Endometrial microvascular endothelial cells (primary cell): Measurements from ENCODE around the gene OGA. TPM values are rescaled to one million over a fixed set of nuclear protein-coding genes. Genes with fewer than 3 reads are reported as not detected.

Source experiments
- in situ Hi-C: cut with HindIII; loops from 2 replicates; pipeline ENCODE4 v1.10.0; 2017; ENCODE audit warnings: low sequenced_read_pairs, low pct_unique_long_range_greater_than_20kb; ENCODE audit errors: inconsistent ontology term
- total RNA-seq: library from RNA; depleted of rRNA; stranded (reverse); fragments of >200 nt; gene quantifications from one replicate; pipeline ENCODE4 v1.2.3, GENCODE V29; 2015; ENCODE audit errors: inconsistent ontology term

OGA gene
- total RNA-seq, 1 donor from 2014 or later = 51.8 TPM

GRCh38 chr10:101767966-101768790, 50.1 kb downstream of the OGA start:
- in situ Hi-C loops = no loop called here

- in situ Hi-C loops = no loop called here
Observed at GRCh38 chr10:101767600-101767945, 50.7 kb downstream of the OGA start.

- in situ Hi-C loops = no loop called here
Observed at GRCh38 chr10:101766753-101767599, 51.3 kb downstream of the OGA start.

- in situ Hi-C loops = no loop called here
Observed at GRCh38 chr10:101766306-101766705, 51.9 kb downstream of the OGA start.

GRCh38 chr10:101763141-101763846, 55.0 kb downstream of the OGA start:
- in situ Hi-C loops = no loop called here

GRCh38 chr10:101762736-101763135, 55.5 kb downstream of the OGA start:
- in situ Hi-C loops = no loop called here

GRCh38 chr10:101761226-101761625, 57.0 kb downstream of the OGA start:
- in situ Hi-C loops = no loop called here

GRCh38 chr10:101760510-101760909, 57.7 kb downstream of the OGA start:
- in situ Hi-C loops = no loop called here

GRCh38 chr10:101759309-101760247, 58.7 kb downstream of the OGA start:
- in situ Hi-C loops = no loop called here

- in situ Hi-C loops = no loop called here
Observed at GRCh38 chr10:101758858-101759257, 59.4 kb downstream of the OGA start.

GRCh38 chr10:101752241-101752640, 66.0 kb downstream of the OGA start:
- in situ Hi-C loops = no loop called here

- in situ Hi-C loops = no loop called here
Observed at GRCh38 chr10:101749047-101750016, 68.9 kb downstream of the OGA start.

- in situ Hi-C loops = no loop called here
Observed at GRCh38 chr10:101748496-101748895, 69.7 kb downstream of the OGA start.

- in situ Hi-C loops = no loop called here
Observed at GRCh38 chr10:101745074-101745696, 73.1 kb downstream of the OGA start.

- in situ Hi-C loops = no loop called here
Observed at GRCh38 chr10:101744267-101744666, 74.0 kb downstream of the OGA start.

GRCh38 chr10:101741938-101742337, 76.3 kb downstream of the OGA start:
- in situ Hi-C loops = no loop called here

- in situ Hi-C loops = no loop called here
Observed at GRCh38 chr10:101736666-101737065, 81.6 kb downstream of the OGA start.
